GM21825 (cell line): Measurements from ENCODE around the gene TMC1.
A peak's percentile ranks its signal among the peaks of the same experiment; 100 is the strongest.

Experiments
- ATAC-seq: cut with Tn5 transposase; IDR thresholded peaks from one replicate; pipeline ENCODE4 v1.9.1; 2021; ENCODE audit warnings: mild to moderate bottlenecking, moderate library complexity; ENCODE audit not compliant: unreplicated experiment

The TMC1 gene

DNA sequence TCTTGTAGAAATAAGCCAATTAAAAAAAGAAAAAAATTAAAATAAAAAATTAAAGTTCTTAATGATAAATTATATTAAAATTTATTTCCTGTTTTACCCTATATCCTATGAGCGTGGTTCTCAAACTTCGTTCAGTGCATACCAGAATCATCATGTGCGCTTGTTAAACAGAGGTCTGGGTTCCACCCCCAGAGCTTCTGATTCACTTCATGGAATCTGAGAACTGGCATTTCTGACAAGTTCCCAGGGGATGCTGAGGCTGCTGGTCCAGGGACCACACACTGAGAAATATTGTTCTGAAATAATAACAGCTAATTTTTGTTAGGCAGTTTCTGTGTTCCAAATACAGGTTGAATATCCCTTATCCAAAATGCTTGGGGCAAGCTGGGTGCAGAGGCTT lies 79.3 kb downstream of the TMC1 start:
- ATAC-seq = no peak

GRCh38 chr9:72601615-72602014 lies 80.2 kb downstream of the TMC1 start:
- ATAC-seq = no peak

DNA sequence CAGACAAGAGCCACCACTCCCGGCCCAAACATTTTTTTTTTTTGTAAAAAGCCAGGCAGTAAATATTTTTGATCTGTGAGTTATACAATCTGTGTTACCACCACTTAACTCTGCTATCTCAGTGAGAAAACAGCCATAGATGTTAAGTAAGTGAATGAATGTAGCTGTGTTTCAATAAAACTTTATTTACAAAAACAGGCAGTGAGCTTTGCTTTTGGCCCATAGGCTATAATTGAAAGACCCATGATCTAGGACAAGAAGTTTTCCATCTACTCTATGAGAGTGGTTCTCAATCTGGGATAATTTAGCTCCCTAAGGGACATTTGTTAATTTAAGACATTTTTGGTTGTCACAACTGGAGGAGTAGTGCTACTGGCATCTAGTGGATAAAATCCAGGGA lies 91.0 kb downstream of the TMC1 start:
- ATAC-seq = no peak

- ATAC-seq = no peak
These were observed 92.7 kb downstream of the TMC1 start for GRCh38 chr9:72614067-72614466.

DNA sequence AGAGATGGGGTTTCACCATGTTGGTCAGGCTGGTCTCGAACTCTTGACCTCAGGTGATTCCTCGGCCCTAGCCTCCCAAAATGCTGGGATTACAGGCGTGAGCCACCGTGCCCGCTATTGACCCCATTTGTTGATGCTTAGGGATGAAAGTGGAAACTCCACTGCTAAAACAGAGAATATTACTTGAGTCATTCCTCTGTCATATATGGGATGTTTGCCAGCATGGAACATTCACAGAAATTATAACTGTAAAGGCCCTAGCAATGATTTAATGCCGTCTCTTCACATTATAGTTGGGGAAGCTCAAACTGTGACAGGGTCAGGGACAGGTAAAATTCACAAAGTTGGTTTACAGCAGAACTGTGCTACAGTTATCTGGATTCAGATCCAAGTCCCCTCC lies 94.5 kb downstream of the TMC1 start:
- no peak for ATAC-seq

DNA sequence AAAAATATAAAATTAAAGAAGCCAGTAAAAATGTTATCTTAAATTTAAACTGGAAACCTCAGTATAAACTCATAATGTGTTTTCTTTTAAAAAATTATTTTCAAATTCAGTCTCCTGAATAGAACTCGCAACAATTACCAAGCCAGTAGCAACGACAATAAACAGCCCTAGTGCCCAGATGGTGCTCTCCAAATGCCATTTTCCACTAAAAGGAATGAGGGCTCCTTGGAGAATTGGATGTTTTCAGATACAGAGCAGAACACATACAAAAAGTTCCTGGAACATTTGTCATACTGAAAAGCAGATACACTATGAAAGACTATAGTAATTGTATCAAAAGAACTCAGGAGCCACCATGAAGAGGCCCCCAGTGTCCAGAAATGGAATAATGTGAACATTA lies 97.4 kb downstream of the TMC1 start:
- ATAC-seq = no peak

DNA sequence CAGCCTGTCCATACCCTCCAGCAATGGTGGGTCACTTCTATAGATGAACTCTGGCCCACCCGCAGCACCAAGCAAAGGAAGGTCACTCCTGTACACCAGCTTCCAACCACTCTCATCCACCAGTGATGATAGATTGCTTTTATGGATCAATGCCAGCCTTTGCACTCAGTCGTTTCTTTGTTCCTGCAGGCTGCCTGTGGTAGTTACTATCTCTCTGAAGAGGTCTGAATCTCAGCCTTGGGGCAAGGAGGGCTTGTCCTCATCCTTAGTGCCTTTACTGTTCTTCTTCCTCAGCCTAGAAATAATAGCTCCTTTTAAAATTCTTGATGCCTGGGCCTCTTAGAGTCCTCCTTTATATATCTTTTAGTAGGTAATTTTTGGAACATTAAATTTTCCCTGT lies 100.8 kb downstream of the TMC1 start:
- ATAC-seq = no peak

DNA sequence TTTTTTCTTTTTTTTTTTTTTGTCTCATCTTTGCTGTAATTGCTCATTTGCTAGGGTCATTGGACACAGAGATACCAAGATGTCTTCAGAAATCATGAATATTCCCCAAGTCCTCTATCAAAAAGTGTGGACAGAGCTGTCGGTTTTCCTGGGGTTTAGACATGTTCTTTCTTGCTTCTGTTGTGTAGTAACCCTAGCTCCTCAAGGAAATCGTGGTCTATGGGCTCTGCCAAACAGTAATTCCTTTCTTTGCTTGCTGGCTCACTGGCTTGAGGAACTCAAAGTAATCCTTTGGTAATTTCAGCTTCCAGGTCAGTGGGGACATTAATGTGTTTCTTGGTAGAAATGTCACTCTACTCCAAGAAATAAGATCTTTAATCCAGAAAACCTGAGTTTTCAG lies 101.7 kb downstream of the TMC1 start:
- ATAC-seq = no peak

GRCh38 chr9:72627147-72627546 lies 105.7 kb downstream of the TMC1 start:
- no peak for ATAC-seq

DNA sequence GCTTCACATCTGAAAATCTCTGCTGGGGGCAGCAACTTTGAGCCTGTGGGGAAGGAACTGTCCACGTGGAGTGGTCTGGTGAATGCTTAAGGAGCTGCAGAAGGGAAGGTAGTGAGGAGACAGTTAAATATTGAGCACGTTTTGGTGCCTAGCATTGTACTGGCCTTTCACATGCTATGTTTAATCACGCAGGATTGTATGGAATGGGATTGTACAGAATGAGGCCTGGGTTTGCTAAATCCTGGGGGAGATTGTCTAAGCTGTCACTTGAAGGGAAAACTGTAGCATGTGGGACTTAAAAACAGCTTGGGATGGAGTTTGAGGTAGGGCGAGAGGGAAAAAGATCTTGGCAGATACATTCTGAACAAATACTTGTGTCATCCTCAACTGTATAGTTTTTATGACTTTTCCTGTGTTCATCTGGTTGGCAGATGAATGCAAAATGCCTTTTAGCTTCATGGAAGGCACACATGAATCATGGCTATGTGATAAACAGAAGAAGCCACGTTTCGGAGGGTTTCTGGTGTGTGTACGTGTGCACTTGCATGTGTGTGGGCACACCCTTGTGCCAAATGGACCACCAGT lies 106.6 kb downstream of the TMC1 start:
- ATAC-seq = no peak

DNA sequence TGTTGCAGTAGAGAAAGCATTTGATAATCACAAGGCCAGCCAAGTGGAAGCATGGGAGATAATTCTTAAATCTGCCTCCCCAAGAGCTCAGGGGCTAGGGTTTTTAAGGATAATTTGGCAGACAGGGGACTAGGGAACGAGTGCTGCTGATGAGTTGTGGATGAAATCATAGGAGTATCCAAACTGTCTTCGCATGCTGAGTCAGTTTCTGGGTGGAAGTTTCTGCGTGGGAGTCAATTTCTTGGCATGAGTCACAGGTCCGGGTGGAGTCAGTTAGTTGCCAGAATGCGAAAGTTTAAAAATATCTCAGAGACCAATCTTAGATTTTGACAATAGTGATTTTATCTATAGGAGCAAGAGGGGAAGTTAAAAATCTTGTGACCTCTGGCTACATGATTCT lies 112.6 kb downstream of the TMC1 start:
- ATAC-seq = no peak

DNA sequence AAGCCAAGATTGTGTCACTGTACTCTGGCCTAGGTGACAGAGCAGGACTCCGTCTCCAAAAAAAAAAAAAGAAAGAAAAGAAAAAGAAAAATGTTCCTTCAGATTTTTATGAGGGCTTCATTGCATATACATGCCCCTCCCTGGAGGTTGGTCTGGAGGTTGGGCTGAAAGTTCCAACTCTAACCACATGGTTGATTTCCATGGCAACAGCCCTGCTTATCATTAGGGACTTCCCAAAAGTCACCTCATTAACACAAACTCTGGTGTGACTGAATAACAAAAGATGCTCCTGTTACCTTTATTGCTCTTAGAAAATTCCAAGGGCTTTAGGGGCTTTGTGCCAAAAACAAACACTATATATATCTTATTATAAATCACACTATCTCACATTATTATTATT lies 113.8 kb downstream of the TMC1 start:
- peak; percentile 89 for ATAC-seq

DNA sequence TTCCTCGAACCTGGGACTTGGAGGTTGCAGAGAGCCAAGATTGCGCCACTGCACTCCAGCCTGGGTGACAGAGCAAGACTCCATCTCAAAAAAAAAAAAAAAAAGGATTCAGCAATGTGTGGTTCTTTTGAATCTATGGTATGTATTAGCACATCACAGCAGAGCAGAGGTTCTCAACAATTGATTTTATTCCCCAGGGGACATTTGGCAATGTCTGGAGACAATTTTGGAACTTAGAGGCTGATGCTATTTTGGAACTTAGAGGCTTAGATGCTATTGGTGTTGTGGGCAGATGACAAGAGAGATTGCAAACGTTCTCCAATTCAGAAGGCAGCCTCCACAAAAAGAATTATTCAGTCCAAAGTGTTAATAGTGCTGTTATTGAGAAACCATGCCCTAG lies 115.2 kb downstream of the TMC1 start:
- ATAC-seq = no peak

DNA sequence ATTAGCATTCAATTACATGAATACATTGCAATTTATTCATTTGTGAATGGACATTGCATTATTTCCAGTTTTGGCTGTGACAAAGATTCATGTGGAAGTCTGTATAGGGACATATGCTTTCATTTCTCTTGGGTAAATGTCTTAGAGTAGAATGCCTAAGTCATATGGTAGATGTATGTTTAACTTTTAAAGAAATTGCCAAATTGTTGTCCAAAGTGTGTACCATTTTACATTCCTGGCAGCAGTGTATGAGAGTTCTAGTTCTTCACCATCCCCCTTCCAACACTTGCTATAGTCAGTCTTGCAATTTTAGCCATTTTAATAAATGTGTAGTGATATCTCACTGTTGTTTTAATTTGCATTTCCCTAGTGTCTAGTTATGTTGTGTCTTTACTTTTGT lies 122.2 kb downstream of the TMC1 start:
- ATAC-seq = no peak

DNA sequence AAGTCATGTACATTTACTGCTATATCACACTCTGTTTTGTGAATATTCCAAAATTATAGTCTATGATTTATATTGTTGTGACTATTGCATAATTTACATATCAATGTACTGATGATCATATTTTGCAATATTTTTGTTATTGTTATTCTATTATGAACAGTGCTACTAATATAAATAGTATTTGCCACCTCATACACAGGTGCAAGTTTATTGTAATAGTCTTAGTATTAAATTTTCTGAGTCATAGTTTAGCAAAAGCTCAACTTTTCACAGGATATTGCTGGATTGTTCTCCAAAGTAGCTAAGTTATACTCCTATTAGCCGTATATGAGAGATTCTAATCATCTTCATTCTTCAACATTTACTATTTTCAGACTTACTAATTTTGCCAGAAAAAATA lies 124.7 kb downstream of the TMC1 start:
- no peak for ATAC-seq

DNA sequence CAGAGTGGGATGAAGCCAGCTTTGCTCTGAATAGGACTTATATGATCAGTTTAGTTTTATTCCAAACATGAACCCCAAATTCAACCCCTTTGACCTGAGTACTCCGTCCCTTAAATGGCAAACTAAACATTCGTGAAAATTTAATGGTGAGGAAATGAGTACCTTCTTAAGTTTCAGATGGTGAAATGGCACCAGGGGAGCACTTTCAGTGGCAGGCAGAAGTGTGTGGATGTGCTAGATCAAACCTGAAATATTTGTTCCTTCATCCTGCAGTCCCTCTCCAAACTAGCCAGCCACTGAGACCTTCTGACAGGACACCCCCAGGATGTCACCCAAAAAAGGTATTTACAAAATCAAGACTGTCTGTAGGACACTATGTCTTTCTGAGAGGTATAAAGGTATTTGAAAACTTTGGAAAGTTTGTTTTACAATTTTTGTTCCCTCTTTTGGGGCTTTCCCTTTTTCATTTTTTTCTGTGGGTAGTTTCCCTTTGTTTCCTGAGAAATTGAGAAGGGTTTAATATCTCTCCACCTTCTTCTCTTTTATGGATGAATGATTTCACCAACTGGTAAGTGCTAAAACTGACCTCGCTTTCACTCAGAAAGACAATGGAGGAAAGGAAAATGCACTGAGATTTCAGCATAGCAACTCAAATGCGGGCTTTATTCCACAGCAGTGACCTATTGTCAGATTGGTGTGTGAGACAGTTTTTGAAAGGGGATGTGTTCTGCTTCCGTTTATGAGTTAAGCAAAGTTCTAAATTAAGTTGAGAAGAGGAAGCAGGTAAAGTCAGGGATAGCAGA lies 127.1 kb downstream of the TMC1 start:
- ATAC-seq = no peak

DNA sequence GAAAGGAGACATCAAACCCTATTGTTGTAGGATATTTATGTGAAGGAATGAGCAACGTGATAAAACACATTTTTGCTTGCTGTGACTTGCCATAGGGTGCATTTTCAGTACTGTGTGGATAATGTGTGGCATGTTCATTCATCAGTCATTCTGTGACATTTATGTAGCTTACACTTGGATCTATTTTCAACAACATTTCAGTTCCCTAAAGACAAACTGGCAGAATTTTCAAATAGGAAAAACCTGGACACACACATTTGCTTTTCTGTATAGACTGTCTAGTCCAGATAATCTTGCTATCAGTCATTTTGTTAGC lies 127.7 kb downstream of the TMC1 start:
- no peak for ATAC-seq

DNA sequence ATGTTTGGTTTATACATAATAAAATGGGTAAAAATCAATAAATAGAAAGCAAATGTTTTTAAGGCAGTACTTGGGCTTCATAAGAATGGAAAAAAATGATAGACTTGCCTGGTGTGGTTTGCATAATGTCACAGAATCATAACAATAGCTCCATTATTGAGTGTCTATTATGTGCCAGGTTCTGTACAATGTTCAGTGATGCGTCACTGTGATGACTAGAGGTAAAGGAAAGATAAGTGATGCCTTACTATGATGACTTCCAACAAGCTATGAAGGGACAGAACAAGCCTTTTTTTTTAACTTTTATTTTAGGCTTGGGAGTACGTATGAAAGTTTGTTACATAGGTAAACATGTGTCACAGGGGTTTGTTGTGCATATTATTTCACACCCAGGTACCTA lies 128.8 kb downstream of the TMC1 start:
- ATAC-seq = no peak

DNA sequence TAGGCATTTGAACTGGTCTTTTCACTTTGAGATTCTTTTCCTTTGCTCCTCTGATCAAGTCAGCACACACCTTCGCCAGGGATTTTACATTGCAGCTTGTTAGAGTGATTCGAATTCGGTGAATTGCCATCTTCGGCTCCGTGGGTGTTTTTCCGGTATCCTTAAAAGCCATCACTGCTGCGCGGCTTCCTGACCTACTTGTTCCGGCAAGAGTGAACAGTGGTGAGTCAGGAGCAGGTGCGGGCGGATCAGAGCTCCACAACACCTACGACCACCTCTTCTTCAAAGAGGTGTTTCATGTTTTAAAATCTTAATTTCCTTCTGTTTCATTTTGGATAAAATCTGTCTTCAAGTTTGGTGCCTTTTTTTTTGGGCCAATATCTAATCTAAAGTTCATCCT lies 134.6 kb downstream of the TMC1 start:
- ATAC-seq = no peak

DNA sequence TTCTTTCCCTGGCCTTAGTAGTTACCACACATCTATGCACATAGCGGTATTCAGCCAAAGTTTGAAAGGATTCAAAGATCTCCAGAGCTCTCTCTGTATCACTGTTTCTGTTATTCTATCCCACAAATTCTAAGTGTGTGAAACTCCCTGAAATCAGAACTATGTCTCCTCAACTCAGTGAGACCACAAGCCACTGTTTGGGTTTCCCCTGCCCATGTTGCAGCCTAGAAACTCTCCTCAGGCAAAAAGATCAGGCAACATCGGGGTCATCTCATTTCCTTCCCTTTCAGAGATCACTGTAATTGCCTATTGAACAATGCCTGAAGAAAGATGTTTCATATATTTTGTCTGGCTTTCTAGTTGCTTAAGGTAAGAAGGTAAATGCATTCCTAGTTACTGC lies 135.6 kb downstream of the TMC1 start:
- ATAC-seq = no peak

GRCh38 chr9:72658703-72659102 lies 137.3 kb downstream of the TMC1 start:
- no peak for ATAC-seq

- no peak for ATAC-seq
These were observed 140.2 kb downstream of the TMC1 start for GRCh38 chr9:72661401-72662135.
